ENCODE measurements around the gene PLCD3.

Gene PLCD3

GRCh38 chr17:45117848-45118646 is 14.3 kb downstream of the PLCD3 start:
- DNase-seq (ENCODE audit: low read depth in 2 of 2), result no peak

DNA sequence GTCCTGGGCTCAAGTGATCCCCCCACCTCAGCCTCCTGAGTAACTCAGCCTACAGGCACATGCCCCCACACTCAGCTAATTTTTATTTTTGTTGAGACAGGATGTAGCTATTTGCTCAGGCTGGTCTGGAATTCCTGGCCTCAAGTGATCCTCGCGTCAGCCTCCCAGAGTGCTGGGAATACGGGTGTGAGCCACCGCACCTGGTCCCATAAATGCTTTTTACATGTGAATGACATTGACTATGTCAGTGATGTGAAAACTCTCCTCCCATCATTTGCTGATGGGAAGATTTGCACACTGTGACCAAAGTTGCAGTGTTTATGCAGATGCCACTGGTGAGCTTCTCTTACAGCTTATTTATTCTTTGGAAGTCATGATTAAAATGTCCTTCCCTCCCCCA is 15.0 kb downstream of the PLCD3 start:
- no peak for DNase-seq (ENCODE audit: low read depth in 2 of 2)

DNA sequence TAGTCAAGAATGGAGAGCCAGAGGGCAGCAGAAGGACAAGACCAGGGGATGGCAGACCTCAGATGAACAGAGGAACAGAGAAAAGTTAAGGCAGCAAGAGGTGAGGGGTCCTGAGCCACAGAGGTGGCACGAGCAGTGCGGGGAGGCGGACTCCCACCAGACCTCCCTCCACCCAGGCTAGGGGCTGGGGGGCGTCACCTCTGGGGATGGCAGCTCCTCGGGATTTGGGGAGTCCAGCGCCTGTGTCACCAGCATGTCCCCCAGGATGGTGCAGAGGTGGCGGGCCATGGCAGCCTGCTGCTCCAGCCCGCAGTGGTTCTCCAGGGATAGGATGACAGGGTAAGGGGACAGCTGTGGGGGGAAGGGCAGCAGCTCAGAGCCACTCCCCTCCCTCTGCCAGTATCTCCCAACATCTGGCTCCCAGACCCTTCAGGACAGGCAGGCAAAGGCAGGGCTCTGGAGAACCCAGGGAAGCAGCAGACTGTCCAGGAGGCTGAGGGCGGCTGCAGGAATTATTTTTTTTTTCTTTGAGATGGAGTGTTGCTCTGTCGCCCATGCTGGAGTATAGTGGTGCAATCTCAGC is 15.8 kb downstream of the PLCD3 start:
- DNase-seq (ENCODE audit: low read depth in 2 of 2), result no peak

GRCh38 chr17:45115871-45116270 is 16.4 kb downstream of the PLCD3 start:
- DNase-seq (ENCODE audit: low read depth in 2 of 2), result no peak

- no peak for DNase-seq (ENCODE audit: low read depth in 2 of 2)
These were observed 17.2 kb downstream of the PLCD3 start for GRCh38 chr17:45115015-45115625.

- no peak for DNase-seq (ENCODE audit: low read depth in 2 of 2)
These were observed 18.0 kb downstream of the PLCD3 start for GRCh38 chr17:45114117-45114932.

DNA sequence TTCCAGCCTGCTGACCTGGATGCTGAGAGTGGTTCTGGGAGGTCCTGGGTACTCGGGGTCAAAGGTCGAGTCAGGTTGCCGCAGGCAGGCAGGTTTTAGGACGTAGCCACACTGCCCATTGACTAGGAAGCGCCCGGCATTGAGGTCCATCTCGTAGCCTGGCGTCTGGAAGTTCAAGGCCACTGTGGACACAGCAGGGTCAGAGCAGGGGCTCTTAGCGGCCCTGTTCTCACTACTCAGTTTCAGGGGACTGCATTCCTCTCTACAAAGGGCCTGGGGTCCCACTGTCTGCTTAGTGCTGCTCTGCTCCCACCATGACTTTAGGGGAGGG is 18.9 kb downstream of the PLCD3 start:
- DNase-seq (ENCODE audit: low read depth in 2 of 2), result no peak

GRCh38 chr17:45112559-45113423 is 19.5 kb downstream of the PLCD3 start:
- no peak for DNase-seq (ENCODE audit: low read depth in 2 of 2)

DNA sequence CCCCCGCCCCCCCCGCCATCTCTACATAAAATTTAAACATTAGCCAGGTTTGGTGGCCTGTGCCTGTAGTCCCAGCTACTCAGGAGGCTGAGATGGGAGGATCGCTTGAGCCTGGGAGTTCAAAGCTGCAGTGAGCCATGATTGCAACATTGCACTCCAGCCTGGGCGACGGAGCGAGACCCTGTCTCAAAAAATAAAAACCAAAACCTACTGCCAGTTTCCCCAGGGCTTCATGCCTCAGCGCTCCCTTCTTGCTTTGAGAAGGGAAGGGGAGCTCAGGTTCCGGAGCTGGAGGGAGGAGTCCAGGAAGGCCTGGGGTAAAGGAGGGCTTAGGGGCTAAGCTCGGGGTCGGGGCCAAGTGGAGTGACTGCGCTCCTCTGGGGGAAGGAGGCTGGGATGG is 20.5 kb downstream of the PLCD3 start:
- no peak for DNase-seq (ENCODE audit: low read depth in 2 of 2)

- no peak for DNase-seq (ENCODE audit: low read depth in 2 of 2)
These were observed 21.4 kb downstream of the PLCD3 start for GRCh38 chr17:45110676-45111611.

GRCh38 chr17:45108595-45109521 is 23.5 kb downstream of the PLCD3 start:
- no peak for DNase-seq (ENCODE audit: low read depth in 2 of 2)

DNA sequence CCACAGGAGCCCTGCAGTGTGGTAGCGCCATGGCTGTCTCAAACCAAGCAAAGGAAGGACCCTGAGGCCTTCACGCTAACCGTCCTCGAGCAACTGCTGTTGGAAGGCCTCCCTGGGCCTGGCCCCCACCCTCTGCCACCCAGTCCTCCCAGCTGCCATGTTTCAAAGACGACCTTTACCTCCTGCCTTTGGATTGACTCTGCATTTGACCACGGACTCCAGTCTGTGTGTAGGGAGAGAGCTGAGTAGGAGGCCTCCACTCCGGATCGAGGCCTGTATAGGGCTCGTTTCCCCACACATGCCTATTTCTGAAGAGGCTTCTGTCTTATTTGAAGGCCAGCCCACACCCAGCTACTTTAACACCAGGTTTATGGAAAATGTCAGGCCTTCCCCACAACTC is 24.3 kb downstream of the PLCD3 start:
- DNase-seq (ENCODE audit: low read depth in 2 of 2), result no peak

DNA sequence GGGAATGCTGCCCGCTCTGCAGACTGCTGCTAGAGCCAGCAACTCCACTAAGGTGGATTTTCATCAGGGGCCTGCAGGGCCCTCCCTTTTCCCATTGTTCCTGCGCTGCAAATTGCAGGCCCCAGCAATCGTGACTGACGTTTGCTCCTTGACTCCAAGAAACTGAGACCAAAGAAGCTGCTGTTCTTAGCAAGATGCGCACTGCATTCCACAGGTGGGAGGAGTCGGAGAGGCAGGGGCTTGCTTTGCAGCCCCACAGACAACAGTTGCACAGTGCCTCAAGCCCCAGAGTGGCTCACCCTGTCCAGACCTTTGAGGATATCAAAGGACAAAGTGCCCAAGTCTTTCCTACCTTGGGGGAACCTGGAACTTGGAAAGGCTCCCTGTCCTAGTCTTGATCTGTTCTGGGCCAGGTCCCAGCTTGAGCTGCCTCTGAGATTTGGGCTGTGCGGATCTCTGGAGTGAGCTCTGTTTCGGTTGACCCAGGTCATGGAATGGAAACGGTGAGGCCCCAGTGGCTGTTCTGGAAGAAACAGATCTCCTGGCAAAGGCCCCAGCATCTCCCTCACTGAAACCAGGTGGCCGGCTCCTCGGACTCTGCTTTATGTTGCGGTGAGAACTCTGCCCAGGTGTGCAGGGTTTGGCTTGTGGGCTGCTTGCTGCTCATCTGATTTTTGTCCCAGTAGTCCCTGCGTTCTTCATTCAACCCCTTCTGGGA is 24.9 kb downstream of the PLCD3 start:
- no peak for DNase-seq (ENCODE audit: low read depth in 2 of 2)

- no peak for DNase-seq (ENCODE audit: low read depth in 2 of 2)
These were observed 25.7 kb downstream of the PLCD3 start for GRCh38 chr17:45106582-45106981.

- no peak for DNase-seq (ENCODE audit: low read depth in 2 of 2)
These were observed 26.2 kb downstream of the PLCD3 start for GRCh38 chr17:45106096-45106495.

DNA sequence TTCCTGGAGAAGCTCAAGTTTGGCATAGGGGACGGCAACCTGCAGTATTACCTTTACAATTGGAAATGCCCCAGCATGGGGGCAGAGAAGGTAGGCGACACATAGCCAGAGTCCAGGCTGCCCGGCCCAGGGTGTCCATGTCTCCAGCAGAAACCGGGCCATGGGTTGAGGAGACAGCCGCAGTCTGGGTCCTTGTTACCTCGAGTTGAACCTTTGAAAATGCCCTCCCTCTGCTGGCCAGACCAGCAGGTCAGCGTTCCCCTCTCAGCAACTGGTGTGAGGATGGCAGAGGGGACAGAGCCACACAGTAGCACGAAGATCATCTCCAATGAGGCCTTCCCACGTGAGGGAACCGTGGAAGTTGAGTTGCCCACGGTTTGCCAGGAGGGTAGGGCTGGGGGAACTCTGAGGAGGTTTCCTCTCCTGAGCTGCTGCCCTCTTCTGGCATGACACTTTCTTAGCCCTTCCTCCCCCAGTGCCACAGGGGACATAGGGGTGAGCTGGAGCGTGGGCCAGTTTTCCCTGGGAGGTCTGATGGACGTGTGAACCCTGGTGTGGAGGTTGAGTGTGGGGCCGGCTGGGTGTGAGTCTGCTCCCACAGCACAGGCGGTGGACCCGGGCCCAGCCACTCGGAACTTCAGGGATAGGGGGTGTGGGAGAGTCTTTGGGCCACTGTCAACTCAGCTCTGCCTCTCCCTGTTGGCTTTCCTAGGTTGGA is 27.2 kb downstream of the PLCD3 start:
- DNase-seq (ENCODE audit: low read depth in 2 of 2), result no peak

DNA sequence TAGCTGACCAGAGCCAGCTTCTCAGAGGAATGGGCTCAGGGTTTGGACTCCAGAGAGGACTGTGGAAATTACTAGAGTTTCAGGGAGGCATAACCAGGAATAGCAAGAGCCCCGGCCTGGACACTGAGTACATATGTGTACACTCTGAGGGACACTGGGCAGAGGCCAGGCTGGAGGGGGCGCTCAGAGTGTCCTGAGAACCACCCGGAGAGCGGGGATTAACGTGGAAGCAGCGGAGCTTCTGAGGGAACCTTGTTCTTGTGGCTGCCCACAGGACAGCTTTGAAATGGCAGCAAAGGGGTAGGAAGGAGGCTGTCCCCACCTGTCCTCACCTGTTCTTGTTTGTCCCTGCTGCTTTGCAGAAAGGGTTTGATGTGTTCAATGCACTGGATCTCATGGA is 27.8 kb downstream of the PLCD3 start:
- DNase-seq (ENCODE audit: low read depth in 2 of 2), result no peak

DNA sequence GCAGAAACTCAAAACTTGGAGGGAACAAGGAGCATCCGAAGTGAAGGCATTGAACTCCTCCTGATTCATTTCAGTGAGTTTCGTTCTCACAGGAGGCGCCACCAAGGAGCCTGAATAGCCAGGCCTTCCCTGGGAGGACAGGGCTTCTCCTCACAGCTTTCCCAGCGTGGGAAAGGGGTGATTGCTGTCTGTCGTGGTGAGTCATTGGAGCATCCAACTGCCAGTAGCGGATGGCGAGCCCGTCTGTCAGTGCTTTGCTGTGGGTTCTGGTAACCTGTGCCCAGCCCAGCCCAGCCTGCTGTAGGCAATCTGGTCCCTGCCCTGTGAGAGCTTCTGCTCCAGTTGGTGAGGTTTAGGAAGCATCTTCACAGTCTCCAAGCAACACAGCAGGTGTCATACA is 28.3 kb downstream of the PLCD3 start:
- DNase-seq (ENCODE audit: low read depth in 2 of 2), result no peak
